HepG2 (cell line): ENCODE results near the gene CCDC142. TPM values are rescaled to one million over a fixed set of nuclear protein-coding genes. Genes with fewer than 3 reads are reported as not detected.

Experiments used
- DMAP1 ChIP-seq: IDR thresholded peaks from 2 replicates; pipeline ENCODE4 v1.6.1; 2016
- JDP2 ChIP-seq: sonication (generic); formaldehyde crosslinking; IDR thresholded peaks from 2 replicates; pipeline ENCODE4 v1.8.1; 2022; ENCODE audit warnings: missing genetic modification reagents, borderline replicate concordance
- MIXL1 ChIP-seq: IDR thresholded peaks from 2 replicates; pipeline ENCODE4 v1.6.1; 2016
- SALL1 ChIP-seq: sonication (generic); formaldehyde crosslinking; IDR thresholded peaks from 2 replicates; pipeline ENCODE4 v1.8.0; 2022; ENCODE audit warnings: mild to moderate bottlenecking, missing genetic modification reagents
- SAP130 ChIP-seq: IDR thresholded peaks from 2 replicates; pipeline ENCODE4 v1.6.1; 2016; ENCODE audit warnings: low read depth
- SKI ChIP-seq: fragments of 450-650 bp; IDR thresholded peaks from one replicate; pipeline ENCODE4 v1.6.1; 2018; ENCODE audit warnings: mild to moderate bottlenecking; ENCODE audit not compliant: partially characterized antibody
- ZNF101 ChIP-seq: sonication (generic); formaldehyde crosslinking; IDR thresholded peaks from 2 replicates; pipeline ENCODE4 v1.4.0; 2020; ENCODE audit warnings: mild to moderate bottlenecking, low read depth, missing genetic modification reagents, borderline replicate concordance
- ZNF563 ChIP-seq: sonication (generic); formaldehyde crosslinking; IDR thresholded peaks from 2 replicates; pipeline ENCODE4 v1.8.0; 2022; ENCODE audit warnings: mild to moderate bottlenecking, moderate library complexity, missing genetic modification reagents
- ZNF713 ChIP-seq: sonication (generic); formaldehyde crosslinking; IDR thresholded peaks from 2 replicates; pipeline ENCODE4 v1.4.0; 2020; ENCODE audit warnings: mild to moderate bottlenecking, missing genetic modification reagents
- ZNF75D ChIP-seq: sonication (generic); formaldehyde crosslinking; IDR thresholded peaks from 2 replicates; pipeline ENCODE4 v1.8.1; 2023; ENCODE audit warnings: missing genetic modification reagents, mild to moderate bottlenecking, borderline replicate concordance
- polyA plus RNA-seq, 8 experiments: library from polyadenylated mRNA; depleted of rRNA in 3 of 8; stranded (reverse) in 7 of 8; unstranded in 1 of 8; fragments of >200 nt; fragmentation: Illumina TruSeq in 4 of 8; extraction: Trizol in 4 of 8; gene quantifications; 2 replicates each; pipeline versions ENCODE4 v1.2.1 to v1.2.3, GENCODE V29; 2011 to 2016; ENCODE audit warnings: low read depth in 4 of 8, missing spikeins in 1 of 8, mixed read lengths in 1 of 8; ENCODE audit not compliant: insufficient read depth in 1 of 8
- total RNA-seq, 5 experiments: library from RNA; depleted of rRNA; stranded (reverse); fragments of >200 nt; fragmentation: Illumina TruSeq; extraction: Trizol; gene quantifications; 2 replicates each; pipeline ENCODE4 v1.2.3, GENCODE V29; 2016; ENCODE audit warnings: low read depth in 1 of 5
- TF ChIP-seq, protein P1 (sequence below): sonication (generic); formaldehyde crosslinking; IDR thresholded peaks from 2 replicates; pipeline ENCODE4 v1.4.0; 2020; ENCODE audit warnings: missing genetic modification reagents, mild to moderate bottlenecking, borderline replicate concordance
- TF ChIP-seq, protein P2 (sequence below): sonication (generic); formaldehyde crosslinking; IDR thresholded peaks from 2 replicates; pipeline ENCODE4 v1.4.0; 2020; ENCODE audit warnings: missing genetic modification reagents, borderline replicate concordance
- TF ChIP-seq, protein P3 (sequence below): sonication (generic); formaldehyde crosslinking; IDR thresholded peaks from 2 replicates; pipeline ENCODE4 v1.4.0; 2020; ENCODE audit warnings: missing genetic modification reagents
- TF ChIP-seq, protein P4 (sequence below): sonication (generic); formaldehyde crosslinking; IDR thresholded peaks from 2 replicates; pipeline ENCODE4 v1.4.0; 2020; ENCODE audit warnings: missing genetic modification reagents
- TF ChIP-seq, protein P5 (sequence below): sonication (generic); formaldehyde crosslinking; IDR thresholded peaks from 2 replicates; pipeline ENCODE4; 2020; ENCODE audit warnings: missing genetic modification reagents, mild to moderate bottlenecking, borderline replicate concordance

The CCDC142 gene
- total and polyA plus RNA-seq, 2 of the 13 experiments (the other 11 are each of a cell fraction or from before 2014, with no cell fraction given) = 14.7 to 30.4 TPM

DNA sequence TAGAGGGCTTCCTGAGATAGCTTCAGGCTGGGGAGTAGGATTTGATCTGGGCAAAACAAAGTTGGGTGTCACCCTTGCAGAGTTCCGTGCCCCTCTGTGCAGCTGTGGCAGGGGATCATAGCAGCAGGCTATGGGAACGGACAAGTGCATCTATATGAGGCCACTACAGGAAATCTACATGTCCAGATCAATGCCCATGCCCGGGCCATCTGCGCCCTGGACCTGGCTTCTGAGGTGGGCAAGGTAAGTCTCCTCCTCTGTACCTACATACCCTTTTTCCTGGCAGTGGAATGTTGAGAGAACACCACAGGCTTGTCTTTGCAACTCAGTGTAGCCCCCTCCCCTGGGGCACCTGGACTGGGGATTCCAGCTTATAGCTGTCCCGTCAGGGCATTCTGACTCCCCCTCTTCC, 57.8 kb downstream of the CCDC142 start (continued):
- TF ChIP-seq, protein P1, sequence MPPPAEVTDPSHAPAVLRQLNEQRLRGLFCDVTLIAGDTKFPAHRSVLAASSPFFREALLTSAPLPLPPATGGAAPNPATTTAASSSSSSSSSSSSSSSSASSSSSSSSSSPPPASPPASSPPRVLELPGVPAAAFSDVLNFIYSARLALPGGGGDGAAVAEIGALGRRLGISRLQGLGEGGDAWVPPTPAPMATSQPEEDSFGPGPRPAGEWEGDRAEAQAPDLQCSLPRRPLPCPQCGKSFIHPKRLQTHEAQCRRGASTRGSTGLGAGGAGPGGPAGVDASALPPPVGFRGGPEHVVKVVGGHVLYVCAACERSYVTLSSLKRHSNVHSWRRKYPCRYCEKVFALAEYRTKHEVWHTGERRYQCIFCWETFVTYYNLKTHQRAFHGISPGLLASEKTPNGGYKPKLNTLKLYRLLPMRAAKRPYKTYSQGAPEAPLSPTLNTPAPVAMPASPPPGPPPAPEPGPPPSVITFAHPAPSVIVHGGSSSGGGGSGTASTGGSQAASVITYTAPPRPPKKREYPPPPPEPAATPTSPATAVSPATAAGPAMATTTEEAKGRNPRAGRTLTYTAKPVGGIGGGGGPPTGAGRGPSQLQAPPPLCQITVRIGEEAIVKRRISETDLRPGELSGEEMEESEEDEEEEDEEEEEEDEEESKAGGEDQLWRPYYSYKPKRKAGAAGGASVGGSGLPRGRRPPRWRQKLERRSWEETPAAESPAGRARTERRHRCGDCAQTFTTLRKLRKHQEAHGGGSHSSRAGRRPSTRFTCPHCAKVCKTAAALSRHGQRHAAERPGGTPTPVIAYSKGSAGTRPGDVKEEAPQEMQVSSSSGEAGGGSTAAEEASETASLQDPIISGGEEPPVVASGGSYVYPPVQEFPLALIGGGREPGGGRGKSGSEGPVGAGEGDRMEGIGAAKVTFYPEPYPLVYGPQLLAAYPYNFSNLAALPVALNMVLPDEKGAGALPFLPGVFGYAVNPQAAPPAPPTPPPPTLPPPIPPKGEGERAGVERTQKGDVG (CRISPR knock-in tag) = no peak; the same call in 1 of the 2 replicates
- TF ChIP-seq, protein P2, sequence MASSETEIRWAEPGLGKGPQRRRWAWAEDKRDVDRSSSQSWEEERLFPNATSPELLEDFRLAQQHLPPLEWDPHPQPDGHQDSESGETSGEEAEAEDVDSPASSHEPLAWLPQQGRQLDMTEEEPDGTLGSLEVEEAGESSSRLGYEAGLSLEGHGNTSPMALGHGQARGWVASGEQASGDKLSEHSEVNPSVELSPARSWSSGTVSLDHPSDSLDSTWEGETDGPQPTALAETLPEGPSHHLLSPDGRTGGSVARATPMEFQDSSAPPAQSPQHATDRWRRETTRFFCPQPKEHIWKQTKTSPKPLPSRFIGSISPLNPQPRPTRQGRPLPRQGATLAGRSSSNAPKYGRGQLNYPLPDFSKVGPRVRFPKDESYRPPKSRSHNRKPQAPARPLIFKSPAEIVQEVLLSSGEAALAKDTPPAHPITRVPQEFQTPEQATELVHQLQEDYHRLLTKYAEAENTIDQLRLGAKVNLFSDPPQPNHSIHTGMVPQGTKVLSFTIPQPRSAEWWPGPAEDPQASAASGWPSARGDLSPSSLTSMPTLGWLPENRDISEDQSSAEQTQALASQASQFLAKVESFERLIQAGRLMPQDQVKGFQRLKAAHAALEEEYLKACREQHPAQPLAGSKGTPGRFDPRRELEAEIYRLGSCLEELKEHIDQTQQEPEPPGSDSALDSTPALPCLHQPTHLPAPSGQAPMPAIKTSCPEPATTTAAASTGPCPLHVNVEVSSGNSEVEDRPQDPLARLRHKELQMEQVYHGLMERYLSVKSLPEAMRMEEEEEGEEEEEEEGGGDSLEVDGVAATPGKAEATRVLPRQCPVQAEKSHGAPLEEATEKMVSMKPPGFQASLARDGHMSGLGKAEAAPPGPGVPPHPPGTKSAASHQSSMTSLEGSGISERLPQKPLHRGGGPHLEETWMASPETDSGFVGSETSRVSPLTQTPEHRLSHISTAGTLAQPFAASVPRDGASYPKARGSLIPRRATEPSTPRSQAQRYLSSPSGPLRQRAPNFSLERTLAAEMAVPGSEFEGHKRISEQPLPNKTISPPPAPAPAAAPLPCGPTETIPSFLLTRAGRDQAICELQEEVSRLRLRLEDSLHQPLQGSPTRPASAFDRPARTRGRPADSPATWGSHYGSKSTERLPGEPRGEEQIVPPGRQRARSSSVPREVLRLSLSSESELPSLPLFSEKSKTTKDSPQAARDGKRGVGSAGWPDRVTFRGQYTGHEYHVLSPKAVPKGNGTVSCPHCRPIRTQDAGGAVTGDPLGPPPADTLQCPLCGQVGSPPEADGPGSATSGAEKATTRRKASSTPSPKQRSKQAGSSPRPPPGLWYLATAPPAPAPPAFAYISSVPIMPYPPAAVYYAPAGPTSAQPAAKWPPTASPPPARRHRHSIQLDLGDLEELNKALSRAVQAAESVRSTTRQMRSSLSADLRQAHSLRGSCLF = no peak
- TF ChIP-seq DMAP1 (CRISPR knock-in tag) (no peak), ZNF563 (no peak), ZNF75D (no peak), SKI (no peak), SAP130 (CRISPR knock-in tag) (no peak), SALL1 (no peak), ZNF101 (no peak), JDP2 (CRISPR knock-in tag) (no peak), MIXL1 (CRISPR knock-in tag) (no peak), ZNF713 (CRISPR knock-in tag) (no peak)
- TF ChIP-seq, protein P3, sequence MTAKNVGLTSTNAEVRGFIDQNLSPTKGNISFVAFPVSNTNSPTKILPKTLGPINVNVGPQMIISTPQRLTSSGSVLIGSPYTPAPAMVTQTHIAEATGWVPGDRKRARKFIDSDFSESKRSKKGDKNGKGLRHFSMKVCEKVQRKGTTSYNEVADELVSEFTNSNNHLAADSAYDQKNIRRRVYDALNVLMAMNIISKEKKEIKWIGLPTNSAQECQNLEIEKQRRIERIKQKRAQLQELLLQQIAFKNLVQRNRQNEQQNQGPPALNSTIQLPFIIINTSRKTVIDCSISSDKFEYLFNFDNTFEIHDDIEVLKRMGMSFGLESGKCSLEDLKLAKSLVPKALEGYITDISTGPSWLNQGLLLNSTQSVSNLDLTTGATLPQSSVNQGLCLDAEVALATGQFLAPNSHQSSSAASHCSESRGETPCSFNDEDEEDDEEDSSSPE = no peak
- TF ChIP-seq, protein P4, sequence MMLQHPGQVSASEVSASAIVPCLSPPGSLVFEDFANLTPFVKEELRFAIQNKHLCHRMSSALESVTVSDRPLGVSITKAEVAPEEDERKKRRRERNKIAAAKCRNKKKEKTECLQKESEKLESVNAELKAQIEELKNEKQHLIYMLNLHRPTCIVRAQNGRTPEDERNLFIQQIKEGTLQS (CRISPR knock-in tag) = no peak
- TF ChIP-seq, protein P5, sequence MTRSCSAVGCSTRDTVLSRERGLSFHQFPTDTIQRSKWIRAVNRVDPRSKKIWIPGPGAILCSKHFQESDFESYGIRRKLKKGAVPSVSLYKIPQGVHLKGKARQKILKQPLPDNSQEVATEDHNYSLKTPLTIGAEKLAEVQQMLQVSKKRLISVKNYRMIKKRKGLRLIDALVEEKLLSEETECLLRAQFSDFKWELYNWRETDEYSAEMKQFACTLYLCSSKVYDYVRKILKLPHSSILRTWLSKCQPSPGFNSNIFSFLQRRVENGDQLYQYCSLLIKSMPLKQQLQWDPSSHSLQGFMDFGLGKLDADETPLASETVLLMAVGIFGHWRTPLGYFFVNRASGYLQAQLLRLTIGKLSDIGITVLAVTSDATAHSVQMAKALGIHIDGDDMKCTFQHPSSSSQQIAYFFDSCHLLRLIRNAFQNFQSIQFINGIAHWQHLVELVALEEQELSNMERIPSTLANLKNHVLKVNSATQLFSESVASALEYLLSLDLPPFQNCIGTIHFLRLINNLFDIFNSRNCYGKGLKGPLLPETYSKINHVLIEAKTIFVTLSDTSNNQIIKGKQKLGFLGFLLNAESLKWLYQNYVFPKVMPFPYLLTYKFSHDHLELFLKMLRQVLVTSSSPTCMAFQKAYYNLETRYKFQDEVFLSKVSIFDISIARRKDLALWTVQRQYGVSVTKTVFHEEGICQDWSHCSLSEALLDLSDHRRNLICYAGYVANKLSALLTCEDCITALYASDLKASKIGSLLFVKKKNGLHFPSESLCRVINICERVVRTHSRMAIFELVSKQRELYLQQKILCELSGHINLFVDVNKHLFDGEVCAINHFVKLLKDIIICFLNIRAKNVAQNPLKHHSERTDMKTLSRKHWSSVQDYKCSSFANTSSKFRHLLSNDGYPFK (CRISPR knock-in tag) = no peak
